ENCODE measurements around the gene BAG5. TPM values are rescaled to one million over a fixed set of nuclear protein-coding genes. Genes with fewer than 3 reads are reported as not detected.

Gene BAG5
- total and polyA plus RNA-seq, 2 experiments from 2014 or later: 17.4 to 17.6 TPM

GRCh38 chr14:103574104-103574503 lies 11.6 kb upstream of the BAG5 start:
- peaks cover 9% of the 10 kb centered on the region for H3K36me3 ChIP-seq
- no peak for DNase-seq (ENCODE audit: low read depth in 1 of 2, low spot score in 1 of 2)
- TF ChIP-seq, protein P1, sequence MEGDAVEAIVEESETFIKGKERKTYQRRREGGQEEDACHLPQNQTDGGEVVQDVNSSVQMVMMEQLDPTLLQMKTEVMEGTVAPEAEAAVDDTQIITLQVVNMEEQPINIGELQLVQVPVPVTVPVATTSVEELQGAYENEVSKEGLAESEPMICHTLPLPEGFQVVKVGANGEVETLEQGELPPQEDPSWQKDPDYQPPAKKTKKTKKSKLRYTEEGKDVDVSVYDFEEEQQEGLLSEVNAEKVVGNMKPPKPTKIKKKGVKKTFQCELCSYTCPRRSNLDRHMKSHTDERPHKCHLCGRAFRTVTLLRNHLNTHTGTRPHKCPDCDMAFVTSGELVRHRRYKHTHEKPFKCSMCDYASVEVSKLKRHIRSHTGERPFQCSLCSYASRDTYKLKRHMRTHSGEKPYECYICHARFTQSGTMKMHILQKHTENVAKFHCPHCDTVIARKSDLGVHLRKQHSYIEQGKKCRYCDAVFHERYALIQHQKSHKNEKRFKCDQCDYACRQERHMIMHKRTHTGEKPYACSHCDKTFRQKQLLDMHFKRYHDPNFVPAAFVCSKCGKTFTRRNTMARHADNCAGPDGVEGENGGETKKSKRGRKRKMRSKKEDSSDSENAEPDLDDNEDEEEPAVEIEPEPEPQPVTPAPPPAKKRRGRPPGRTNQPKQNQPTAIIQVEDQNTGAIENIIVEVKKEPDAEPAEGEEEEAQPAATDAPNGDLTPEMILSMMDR (IDR thresholded peaks at IDR 0.05; ENCODE audit: low read depth, low read length): no peak
- H3K4me1 ChIP-seq (ENCODE audit: low read depth): peaks cover 7% of the 10 kb centered on the region
- no peak overlapping the region for H3K27ac ChIP-seq
- H3K27me3 ChIP-seq: no peaks in the 10 kb centered on the region
- no peaks in the 10 kb centered on the region for H3K9me3 ChIP-seq (ENCODE audit: low read depth)
- H3K4me3 ChIP-seq: no peak overlapping the region

DNA sequence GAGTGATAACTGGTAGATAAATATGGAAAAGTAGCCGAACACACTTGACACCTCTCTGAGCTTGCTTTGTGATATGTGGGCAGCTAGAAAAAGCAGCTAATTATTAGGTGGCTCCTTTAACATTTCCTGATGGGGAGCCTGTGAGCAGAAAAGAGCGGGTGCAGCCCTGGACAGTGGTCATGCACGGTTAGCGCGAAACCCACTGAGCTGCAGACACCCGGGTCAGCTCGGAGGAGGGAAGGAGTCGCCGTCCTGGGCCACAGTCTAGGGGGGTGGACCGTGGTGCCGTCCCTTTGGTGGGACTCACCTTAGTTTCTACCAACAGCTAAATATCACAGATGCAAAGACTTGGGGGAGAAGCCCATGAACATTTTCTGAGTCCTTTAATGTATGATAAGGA lies 7.0 kb upstream of the BAG5 start:
- DNase-seq (ENCODE audit: low read depth in 1 of 2, low spot score in 1 of 2): no peak
- no peak overlapping the region for H3K4me3 ChIP-seq
- no peaks in the 10 kb centered on the region for H3K9me3 ChIP-seq (ENCODE audit: low read depth)
- H3K27me3 ChIP-seq: no peaks in the 10 kb centered on the region
- no peaks in the 10 kb centered on the region for H3K4me1 ChIP-seq (ENCODE audit: low read depth)
- peaks cover 2% of the 10 kb centered on the region for H3K36me3 ChIP-seq
- TF ChIP-seq, protein P1 (IDR thresholded peaks at IDR 0.05; ENCODE audit: low read depth, low read length): no peak
- H3K27ac ChIP-seq: no peak overlapping the region

GRCh38 chr14:103568952-103569351 lies 6.5 kb upstream of the BAG5 start:
- no peak overlapping the region for H3K4me3 ChIP-seq
- H3K36me3 ChIP-seq: peaks cover 2% of the 10 kb centered on the region
- H3K4me1 ChIP-seq (ENCODE audit: low read depth): peaks cover 3% of the 10 kb centered on the region
- TF ChIP-seq, protein P1 (IDR thresholded peaks at IDR 0.05; ENCODE audit: low read depth, low read length): no peak
- no peak for DNase-seq (ENCODE audit: low read depth in 1 of 2, low spot score in 1 of 2)
- H3K9me3 ChIP-seq (ENCODE audit: low read depth): no peaks in the 10 kb centered on the region
- no peaks in the 10 kb centered on the region for H3K27me3 ChIP-seq
- H3K27ac ChIP-seq: no peak overlapping the region

DNA sequence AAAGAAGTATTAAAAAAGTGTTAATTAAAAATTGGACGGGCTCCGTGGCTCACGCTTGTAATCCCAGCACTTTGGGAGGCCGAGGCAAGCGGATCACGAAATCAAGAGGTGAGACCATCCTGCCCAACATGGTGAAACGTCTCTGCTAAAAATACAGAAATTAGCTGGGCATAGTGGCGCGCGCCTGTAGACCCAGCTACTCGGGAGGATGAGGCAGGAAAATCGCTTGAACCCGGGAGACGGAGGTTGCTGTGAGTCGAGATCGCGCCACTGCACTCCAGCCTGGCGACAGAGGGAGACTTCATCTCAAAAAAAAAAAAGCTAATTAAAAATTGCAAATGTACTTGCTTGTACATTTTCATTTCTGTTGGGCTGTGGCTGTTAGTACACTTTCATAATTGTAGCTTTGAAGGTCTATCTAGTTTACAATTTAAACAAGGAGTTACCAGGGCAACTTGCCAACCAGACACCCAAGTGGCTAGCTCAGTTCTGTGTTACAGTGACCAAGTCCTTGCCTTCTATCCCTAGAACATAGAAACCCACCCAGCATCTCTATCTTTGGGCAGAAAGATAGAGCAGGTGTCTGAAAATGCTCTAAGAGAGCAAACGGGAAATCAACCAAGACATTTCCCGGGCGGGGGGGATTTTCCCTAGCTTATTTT lies 1.5 kb upstream of the BAG5 start:
- H3K27ac ChIP-seq: no peak overlapping the region
- peaks cover 16% of the 10 kb centered on the region for H3K4me1 ChIP-seq (ENCODE audit: low read depth)
- no peaks in the 10 kb centered on the region for H3K27me3 ChIP-seq
- H3K4me3 ChIP-seq: peak overlapping the region; percentile 81
- peaks cover 16% of the 10 kb centered on the region for H3K36me3 ChIP-seq
- H3K9me3 ChIP-seq (ENCODE audit: low read depth): no peaks in the 10 kb centered on the region
- TF ChIP-seq, protein P1 (IDR thresholded peaks at IDR 0.05; ENCODE audit: low read depth, low read length): no peak
- no peak for DNase-seq (ENCODE audit: low read depth in 1 of 2, low spot score in 1 of 2)

GRCh38 chr14:103563226-103563620 lies 766 bp upstream of the BAG5 start:
- Histone ChIP-seq H3K27me3 (no peaks in the 10 kb centered on the region), H3K27ac (peak overlapping the region; percentile 99)
- TF ChIP-seq, protein P1 (IDR thresholded peaks at IDR 0.05; ENCODE audit: low read depth, low read length): no peak

More at GRCh38 chr14:103563226-103563620, 766 bp upstream of the BAG5 start:
- no peaks in the 10 kb centered on the region for H3K9me3 ChIP-seq (ENCODE audit: low read depth)
- peaks cover 21% of the 10 kb centered on the region for H3K36me3 ChIP-seq
- peak overlapping the region; percentile 81 for H3K4me3 ChIP-seq
- peaks cover 16% of the 10 kb centered on the region for H3K4me1 ChIP-seq (ENCODE audit: low read depth)
- no peak for DNase-seq (ENCODE audit: low read depth in 1 of 2, low spot score in 1 of 2)
